ENCODE results near the gene KAZN.

The KAZN gene

DNA sequence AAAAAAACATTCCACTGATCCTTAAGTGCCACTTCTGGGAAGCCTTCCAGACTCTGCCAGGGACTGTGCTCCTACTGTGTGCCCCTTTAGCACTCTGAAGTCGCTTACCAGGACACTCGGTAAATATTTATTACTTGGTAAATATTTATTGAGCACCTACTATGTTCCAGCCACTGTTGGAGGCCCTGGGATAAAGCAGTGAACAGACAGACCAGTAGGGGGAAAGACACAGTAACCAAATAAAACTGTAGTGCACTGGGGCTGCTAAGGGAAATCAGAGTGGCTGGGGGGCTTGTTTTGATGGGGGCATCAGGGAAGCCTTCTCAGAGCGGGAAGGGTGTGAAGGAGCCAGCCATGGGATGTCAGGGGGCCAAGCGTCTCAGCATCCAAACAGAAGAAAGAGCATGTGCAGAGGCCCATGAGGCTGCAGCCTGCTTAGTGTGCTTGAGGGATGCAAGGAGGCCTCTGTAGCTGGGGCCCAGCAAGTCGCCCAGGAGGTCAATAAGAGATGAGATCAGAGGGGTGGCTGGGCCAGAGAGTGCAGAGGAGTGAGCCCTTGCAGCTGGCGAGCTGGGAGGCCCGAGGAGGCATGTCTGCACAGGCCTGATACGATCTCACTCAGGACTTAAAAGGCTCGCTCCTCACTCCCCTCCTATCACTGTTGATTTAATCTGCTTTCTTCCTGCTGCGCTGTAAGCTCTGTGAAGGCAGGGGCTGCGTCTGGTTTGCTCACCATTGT, 28.6 kb downstream of the KAZN start:
- H3K4me1 ChIP-seq (ENCODE audit: control insufficient read depth, insufficient read depth, low read length, unreplicated experiment) = no peaks in the 10 kb centered on the region
- H3K79me2 ChIP-seq (ENCODE audit: control insufficient read depth, insufficient read depth, low read length, unreplicated experiment) = no peaks in the 10 kb centered on the region
- no peak overlapping the region for H3K27ac ChIP-seq (ENCODE audit: low read depth, low read length)
- no peak overlapping the region for H3K4me3 ChIP-seq (ENCODE audit: low read depth, low read length)
- no peaks in the 10 kb centered on the region for H3K36me3 ChIP-seq (ENCODE audit: insufficient read depth, low read length)
- H2AFZ ChIP-seq (ENCODE audit: low read length, unreplicated experiment) = no peak overlapping the region
- H3K27me3 ChIP-seq (ENCODE audit: insufficient read depth, low read length) = no peaks in the 10 kb centered on the region

DNA sequence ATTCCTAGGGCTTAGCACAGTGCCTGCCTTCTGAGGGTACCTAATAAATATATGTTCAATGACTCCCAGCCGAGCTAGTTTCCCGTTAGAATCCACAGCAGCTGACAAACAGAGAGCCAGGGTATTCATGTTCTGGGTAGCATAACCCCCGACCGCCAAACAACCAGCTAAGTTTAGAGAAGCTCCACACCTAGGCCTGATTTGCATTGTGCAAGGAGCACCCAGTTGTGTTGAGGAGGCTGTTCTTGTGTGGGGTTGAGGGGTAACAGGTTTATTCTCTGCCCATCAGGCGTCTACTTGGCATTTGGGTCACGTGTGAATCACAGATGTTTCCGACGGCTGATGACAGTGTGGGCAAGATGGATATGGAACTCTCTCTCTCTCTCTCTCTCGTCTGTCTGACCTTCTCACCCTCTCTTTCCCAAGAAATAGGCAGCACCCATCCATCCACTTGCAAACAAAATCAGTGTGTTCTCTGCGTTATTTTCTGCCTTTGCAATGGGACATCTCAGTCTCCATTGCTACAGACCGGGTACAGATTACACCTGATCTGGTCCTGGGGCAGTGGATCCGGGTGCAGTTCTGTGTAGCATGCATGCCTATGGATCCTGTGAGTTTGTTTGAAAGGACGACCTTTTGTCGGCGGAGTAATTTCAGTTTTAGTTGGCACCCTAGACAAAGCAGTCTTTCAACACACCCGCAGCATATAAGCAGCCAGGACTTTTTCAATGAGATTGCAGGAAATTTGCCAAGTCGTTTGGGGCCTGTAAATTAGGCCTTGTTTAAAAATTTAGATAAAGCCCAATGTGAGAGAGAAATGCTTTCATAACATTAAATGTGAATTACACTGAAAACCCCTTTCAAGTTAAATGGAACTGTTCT, 29.4 kb downstream of the KAZN start:
- H3K27ac ChIP-seq (ENCODE audit: low read depth, low read length) = no peak overlapping the region
- no peaks in the 10 kb centered on the region for H3K36me3 ChIP-seq (ENCODE audit: insufficient read depth, low read length)
- no peaks in the 10 kb centered on the region for H3K79me2 ChIP-seq (ENCODE audit: control insufficient read depth, insufficient read depth, low read length, unreplicated experiment)
- H3K27me3 ChIP-seq (ENCODE audit: insufficient read depth, low read length) = no peaks in the 10 kb centered on the region
- H2AFZ ChIP-seq (ENCODE audit: low read length, unreplicated experiment) = no peak overlapping the region
- H3K4me3 ChIP-seq (ENCODE audit: low read depth, low read length) = no peak overlapping the region
- H3K4me1 ChIP-seq (ENCODE audit: control insufficient read depth, insufficient read depth, low read length, unreplicated experiment) = no peaks in the 10 kb centered on the region

DNA sequence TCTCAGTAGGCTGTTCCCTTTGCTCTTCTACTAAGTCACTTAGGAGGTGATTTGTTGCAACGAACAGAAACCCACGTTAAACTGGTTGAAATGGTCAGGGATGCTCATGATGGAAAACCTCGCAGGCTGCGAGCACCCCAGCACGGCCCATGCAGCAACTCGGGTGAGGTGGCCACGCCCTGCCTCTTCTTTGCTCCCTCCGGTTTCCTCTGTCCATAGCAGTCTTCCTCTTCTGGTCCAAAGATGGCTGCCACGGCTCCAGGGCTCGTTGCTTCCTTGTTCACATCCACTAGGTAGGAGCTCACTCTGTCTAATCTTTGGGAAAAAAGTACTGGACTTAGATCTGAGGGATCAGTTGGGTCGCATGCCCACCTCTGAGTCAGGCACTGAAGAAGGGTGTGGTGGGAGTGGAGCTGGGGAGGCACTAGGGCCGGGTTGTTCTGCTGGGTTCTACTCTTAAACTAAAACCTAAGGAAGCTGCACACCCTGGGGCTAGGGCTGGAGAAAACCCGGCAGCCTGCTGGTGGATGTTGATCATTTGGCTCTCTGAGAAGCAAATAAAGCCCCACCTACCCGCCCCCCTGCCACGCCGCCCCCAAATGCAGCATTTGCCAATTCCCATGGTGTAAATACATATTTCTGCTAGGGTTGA, 31.0 kb downstream of the KAZN start:
- no peaks in the 10 kb centered on the region for H3K4me1 ChIP-seq (ENCODE audit: control insufficient read depth, insufficient read depth, low read length, unreplicated experiment)
- H3K27me3 ChIP-seq (ENCODE audit: insufficient read depth, low read length) = no peaks in the 10 kb centered on the region
- H3K79me2 ChIP-seq (ENCODE audit: control insufficient read depth, insufficient read depth, low read length, unreplicated experiment) = no peaks in the 10 kb centered on the region
- H3K36me3 ChIP-seq (ENCODE audit: insufficient read depth, low read length) = no peaks in the 10 kb centered on the region
- no peak overlapping the region for H3K27ac ChIP-seq (ENCODE audit: low read depth, low read length)
- H2AFZ ChIP-seq (ENCODE audit: low read length, unreplicated experiment) = no peak overlapping the region
- no peak overlapping the region for H3K4me3 ChIP-seq (ENCODE audit: low read depth, low read length)

DNA sequence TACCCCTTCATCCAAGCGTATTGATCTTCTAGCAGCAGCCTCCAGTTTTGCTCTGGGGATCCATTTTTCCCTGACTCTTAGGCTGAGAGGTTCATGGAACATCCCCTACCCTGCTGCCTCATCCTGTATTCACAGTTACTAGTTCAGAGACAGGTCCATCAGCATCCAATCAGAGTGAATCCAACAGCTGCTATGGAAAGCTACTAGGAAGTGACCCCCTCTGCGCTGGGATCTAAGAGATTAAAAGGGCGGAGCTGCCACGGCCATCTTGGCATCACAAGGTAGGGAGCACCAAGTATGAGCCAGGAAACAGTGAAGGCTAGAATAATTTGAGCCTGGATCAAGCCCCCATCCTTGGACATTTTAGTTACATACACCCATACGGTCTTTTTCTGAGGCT, 32.5 kb downstream of the KAZN start:
- Histone ChIP-seq H3K4me1 (ENCODE audit: control insufficient read depth, insufficient read depth, low read length, unreplicated experiment) (no peaks in the 10 kb centered on the region), H3K27ac (ENCODE audit: low read depth, low read length) (no peak overlapping the region), H3K36me3 (ENCODE audit: insufficient read depth, low read length) (no peaks in the 10 kb centered on the region), H2AFZ (ENCODE audit: low read length, unreplicated experiment) (no peak overlapping the region), H3K4me3 (ENCODE audit: low read depth, low read length) (no peak overlapping the region), H3K27me3 (ENCODE audit: insufficient read depth, low read length) (no peaks in the 10 kb centered on the region), H3K79me2 (ENCODE audit: control insufficient read depth, insufficient read depth, low read length, unreplicated experiment) (no peaks in the 10 kb centered on the region)

DNA sequence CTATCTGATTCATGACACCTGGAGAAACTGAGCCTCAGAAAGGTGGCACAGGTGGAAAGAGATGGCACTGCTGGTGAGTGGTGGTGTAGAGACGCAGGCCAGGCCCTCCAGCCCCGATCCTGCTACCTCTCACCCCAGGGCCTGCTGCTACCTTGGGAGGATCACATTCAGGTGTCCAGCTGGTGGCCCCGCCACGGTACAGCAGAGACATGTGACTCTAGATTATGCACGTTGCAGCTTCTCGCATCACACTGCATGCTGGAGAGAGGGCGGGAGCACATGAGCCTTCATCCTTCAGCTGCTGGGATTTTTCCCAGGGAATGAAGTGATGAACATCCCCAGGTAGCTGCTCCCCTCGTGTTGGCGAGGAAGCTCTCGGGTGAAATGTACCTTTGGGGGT, 32.9 kb downstream of the KAZN start:
- Histone ChIP-seq H3K4me1 (ENCODE audit: control insufficient read depth, insufficient read depth, low read length, unreplicated experiment) (no peaks in the 10 kb centered on the region), H3K36me3 (ENCODE audit: insufficient read depth, low read length) (no peaks in the 10 kb centered on the region), H3K27ac (ENCODE audit: low read depth, low read length) (no peak overlapping the region), H3K4me3 (ENCODE audit: low read depth, low read length) (no peak overlapping the region), H2AFZ (ENCODE audit: low read length, unreplicated experiment) (no peak overlapping the region), H3K79me2 (ENCODE audit: control insufficient read depth, insufficient read depth, low read length, unreplicated experiment) (no peaks in the 10 kb centered on the region), H3K27me3 (ENCODE audit: insufficient read depth, low read length) (no peaks in the 10 kb centered on the region)

GRCh38 chr1:14634486-14634885, 36.0 kb downstream of the KAZN start:
- no peaks in the 10 kb centered on the region for H3K79me2 ChIP-seq (ENCODE audit: control insufficient read depth, insufficient read depth, low read length, unreplicated experiment)
- H3K27me3 ChIP-seq (ENCODE audit: insufficient read depth, low read length) = no peaks in the 10 kb centered on the region
- no peak overlapping the region for H3K4me3 ChIP-seq (ENCODE audit: low read depth, low read length)
- H3K27ac ChIP-seq (ENCODE audit: low read depth, low read length) = no peak overlapping the region
- H2AFZ ChIP-seq (ENCODE audit: low read length, unreplicated experiment) = no peak overlapping the region
- no peaks in the 10 kb centered on the region for H3K36me3 ChIP-seq (ENCODE audit: insufficient read depth, low read length)
- H3K4me1 ChIP-seq (ENCODE audit: control insufficient read depth, insufficient read depth, low read length, unreplicated experiment) = no peaks in the 10 kb centered on the region

GRCh38 chr1:14635421-14635820, 36.9 kb downstream of the KAZN start:
- Histone ChIP-seq H3K4me1 (ENCODE audit: control insufficient read depth, insufficient read depth, low read length, unreplicated experiment) (no peaks in the 10 kb centered on the region), H3K79me2 (ENCODE audit: control insufficient read depth, insufficient read depth, low read length, unreplicated experiment) (no peaks in the 10 kb centered on the region), H2AFZ (ENCODE audit: low read length, unreplicated experiment) (no peak overlapping the region), H3K4me3 (ENCODE audit: low read depth, low read length) (no peak overlapping the region), H3K36me3 (ENCODE audit: insufficient read depth, low read length) (no peaks in the 10 kb centered on the region), H3K27me3 (ENCODE audit: insufficient read depth, low read length) (no peaks in the 10 kb centered on the region), H3K27ac (ENCODE audit: low read depth, low read length) (no peak overlapping the region)

GRCh38 chr1:14636897-14637632, 38.6 kb downstream of the KAZN start:
- no peaks in the 10 kb centered on the region for H3K36me3 ChIP-seq (ENCODE audit: insufficient read depth, low read length)
- H2AFZ ChIP-seq (ENCODE audit: low read length, unreplicated experiment) = no peak overlapping the region
- no peaks in the 10 kb centered on the region for H3K4me1 ChIP-seq (ENCODE audit: control insufficient read depth, insufficient read depth, low read length, unreplicated experiment)
- H3K27me3 ChIP-seq (ENCODE audit: insufficient read depth, low read length) = no peaks in the 10 kb centered on the region
- no peaks in the 10 kb centered on the region for H3K79me2 ChIP-seq (ENCODE audit: control insufficient read depth, insufficient read depth, low read length, unreplicated experiment)
- no peak overlapping the region for H3K27ac ChIP-seq (ENCODE audit: low read depth, low read length)
- no peak overlapping the region for H3K4me3 ChIP-seq (ENCODE audit: low read depth, low read length)

DNA sequence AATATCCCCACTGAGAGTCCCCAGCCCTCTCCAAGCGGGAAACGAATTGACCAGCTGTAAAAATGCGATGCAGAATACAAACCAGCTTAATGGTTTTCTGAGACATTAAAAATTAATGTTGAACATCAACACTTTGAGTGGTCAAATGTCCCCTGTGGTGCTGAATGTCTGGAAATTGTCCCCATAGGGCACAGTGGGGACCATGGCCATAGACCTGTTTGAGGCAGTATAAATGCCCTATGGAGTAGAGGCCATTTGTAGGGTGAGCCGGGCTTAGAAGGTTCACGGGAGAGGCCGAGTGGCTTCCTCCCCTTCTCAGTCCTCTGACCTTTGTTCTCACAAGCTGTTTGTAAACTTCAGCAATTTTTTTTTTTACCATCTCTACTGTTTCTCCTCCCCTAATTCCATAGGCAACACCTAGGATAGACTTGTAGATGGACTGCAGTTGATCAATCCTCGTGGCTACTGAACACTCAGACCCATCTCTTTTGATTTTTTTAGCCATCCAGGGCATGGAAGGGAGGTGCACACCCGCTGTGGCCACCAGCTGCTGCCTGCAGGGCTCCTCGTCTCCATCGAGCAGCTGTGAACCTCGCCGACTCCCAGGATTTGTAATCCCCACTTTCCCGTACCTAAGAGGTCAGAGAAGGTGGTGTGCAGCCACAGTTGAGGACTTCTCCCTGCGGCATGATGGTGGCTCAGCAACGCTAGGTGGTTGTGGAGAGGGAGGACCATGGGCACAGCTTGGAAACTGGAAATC, 41.0 kb downstream of the KAZN start:
- H3K27me3 ChIP-seq (ENCODE audit: insufficient read depth, low read length) = no peaks in the 10 kb centered on the region
- no peaks in the 10 kb centered on the region for H3K36me3 ChIP-seq (ENCODE audit: insufficient read depth, low read length)
- H3K79me2 ChIP-seq (ENCODE audit: control insufficient read depth, insufficient read depth, low read length, unreplicated experiment) = no peaks in the 10 kb centered on the region
- no peaks in the 10 kb centered on the region for H3K4me1 ChIP-seq (ENCODE audit: control insufficient read depth, insufficient read depth, low read length, unreplicated experiment)
- no peak overlapping the region for H3K27ac ChIP-seq (ENCODE audit: low read depth, low read length)
- H2AFZ ChIP-seq (ENCODE audit: low read length, unreplicated experiment) = no peak overlapping the region
- no peak overlapping the region for H3K4me3 ChIP-seq (ENCODE audit: low read depth, low read length)

GRCh38 chr1:14642712-14643111, 44.2 kb downstream of the KAZN start:
- Histone ChIP-seq H3K27me3 (ENCODE audit: insufficient read depth, low read length) (no peaks in the 10 kb centered on the region), H3K4me1 (ENCODE audit: control insufficient read depth, insufficient read depth, low read length, unreplicated experiment) (no peaks in the 10 kb centered on the region), H3K4me3 (ENCODE audit: low read depth, low read length) (no peak overlapping the region), H2AFZ (ENCODE audit: low read length, unreplicated experiment) (no peak overlapping the region), H3K27ac (ENCODE audit: low read depth, low read length) (no peak overlapping the region), H3K79me2 (ENCODE audit: control insufficient read depth, insufficient read depth, low read length, unreplicated experiment) (no peaks in the 10 kb centered on the region), H3K36me3 (ENCODE audit: insufficient read depth, low read length) (no peaks in the 10 kb centered on the region)

Data from ACC112 (cell line).